Measurements from ENCODE around the gene WDR38.

Gene WDR38

GRCh38 chr9:124863371-124863871 is 10.2 kb downstream of the WDR38 start:
- H4K20me1 ChIP-seq (ENCODE audit: insufficient read depth, low read length, poor library complexity, severe bottlenecking), result peaks cover 33% of the 10 kb centered on the region
- H3K4me3 ChIP-seq (ENCODE audit: low read length, poor library complexity, severe bottlenecking), result no peak overlapping the region
- peaks cover 35% of the 10 kb centered on the region for H3K4me1 ChIP-seq (ENCODE audit: insufficient read depth, low read length, poor library complexity, severe bottlenecking)
- peaks cover 47% of the 10 kb centered on the region for H3K79me2 ChIP-seq (ENCODE audit: insufficient read depth, low read length)
- peaks cover 25% of the 10 kb centered on the region for H3K36me3 ChIP-seq (ENCODE audit: insufficient read depth, low read length)
- no peaks in the 10 kb centered on the region for H3K9me3 ChIP-seq (ENCODE audit: insufficient read depth, low read depth, low read length)
- peaks cover 10% of the 10 kb centered on the region for H3K27me3 ChIP-seq (ENCODE audit: insufficient read depth, low read length, poor library complexity, severe bottlenecking)
- H3K9me2 ChIP-seq (replicated peaks; ENCODE audit: low read depth, low read length), result no peaks in the 10 kb centered on the region
- no peak overlapping the region for H2AFZ ChIP-seq (ENCODE audit: low read length)
- H3K4me2 ChIP-seq (ENCODE audit: low read depth, low read length, poor library complexity, severe bottlenecking), result no peak overlapping the region
- 0 out of 2 replicates have a peak, but pooled peaks cover 3% of the 10 kb centered on the region for H3F3A ChIP-seq (ENCODE audit: low read depth)
- H3K9ac ChIP-seq (ENCODE audit: low read depth, low read length, poor library complexity, severe bottlenecking), result no peak overlapping the region
- TF ChIP-seq CTCF (conservative IDR thresholded peaks at IDR 0.05; ENCODE audit: low read length) (no peak), EZH2phosphoT487 (IDR thresholded peaks at IDR 0.05; ENCODE audit: borderline replicate concordance) (no peak)

GRCh38 chr9:124868511-124869465 is 15.5 kb downstream of the WDR38 start:
- TF ChIP-seq EZH2phosphoT487 (IDR thresholded peaks at IDR 0.05; ENCODE audit: borderline replicate concordance), result no peak
- peak; percentile 62 for TF ChIP-seq CTCF (conservative IDR thresholded peaks at IDR 0.05; ENCODE audit: low read length)
- no peaks in the 10 kb centered on the region for H3K9me2 ChIP-seq (replicated peaks; ENCODE audit: low read depth, low read length)
- peaks cover 65% of the 10 kb centered on the region for H3K79me2 ChIP-seq (ENCODE audit: insufficient read depth, low read length)
- no peaks in the 10 kb centered on the region for H3K27me3 ChIP-seq (ENCODE audit: insufficient read depth, low read length, poor library complexity, severe bottlenecking)
- no peaks in the 10 kb centered on the region for H3K9me3 ChIP-seq (ENCODE audit: insufficient read depth, low read depth, low read length)
- peak overlapping the region; percentile 81 for H3K4me2 ChIP-seq (ENCODE audit: low read depth, low read length, poor library complexity, severe bottlenecking)
- H4K20me1 ChIP-seq (ENCODE audit: insufficient read depth, low read length, poor library complexity, severe bottlenecking), result peaks cover 47% of the 10 kb centered on the region
- peak overlapping the region; percentile 99 for H3K9ac ChIP-seq (ENCODE audit: low read depth, low read length, poor library complexity, severe bottlenecking)
- peak overlapping the region; percentile 97 for H3K4me3 ChIP-seq (ENCODE audit: low read length, poor library complexity, severe bottlenecking)
- H3K36me3 ChIP-seq (ENCODE audit: insufficient read depth, low read length), result peaks cover 8% of the 10 kb centered on the region; the same call in 1 of the 2 replicates
- H3F3A ChIP-seq (ENCODE audit: low read depth), result 0 out of 2 replicates have a peak, but pooled peaks cover 3% of the 10 kb centered on the region
- peaks cover 39% of the 10 kb centered on the region for H3K4me1 ChIP-seq (ENCODE audit: insufficient read depth, low read length, poor library complexity, severe bottlenecking)
- H2AFZ ChIP-seq (ENCODE audit: low read length), result peak overlapping the region; percentile 92

GRCh38 chr9:124869466-124869985 is 16.3 kb downstream of the WDR38 start:
- Histone ChIP-seq H2AFZ (ENCODE audit: low read length) (0 out of 2 replicates have a peak overlapping the region, but pooled peaks have one; percentile 35), H4K20me1 (ENCODE audit: insufficient read depth, low read length, poor library complexity, severe bottlenecking) (peaks cover 52% of the 10 kb centered on the region)

More at GRCh38 chr9:124869466-124869985, 16.3 kb downstream of the WDR38 start:
- 0 out of 2 replicates have a peak, but pooled peaks cover 3% of the 10 kb centered on the region for H3F3A ChIP-seq (ENCODE audit: low read depth)
- H3K4me1 ChIP-seq (ENCODE audit: insufficient read depth, low read length, poor library complexity, severe bottlenecking), result peaks cover 39% of the 10 kb centered on the region
- no peaks in the 10 kb centered on the region for H3K9me3 ChIP-seq (ENCODE audit: insufficient read depth, low read depth, low read length)
- H3K4me3 ChIP-seq (ENCODE audit: low read length, poor library complexity, severe bottlenecking), result peak overlapping the region; percentile 97
- H3K9ac ChIP-seq (ENCODE audit: low read depth, low read length, poor library complexity, severe bottlenecking), result peak overlapping the region; percentile 99
- peaks cover 14% of the 10 kb centered on the region; the same call in 1 of the 2 replicates for H3K36me3 ChIP-seq (ENCODE audit: insufficient read depth, low read length)
- TF ChIP-seq EZH2phosphoT487 (IDR thresholded peaks at IDR 0.05; ENCODE audit: borderline replicate concordance) (no peak), CTCF (conservative IDR thresholded peaks at IDR 0.05; ENCODE audit: low read length) (no peak)
- no peaks in the 10 kb centered on the region for H3K27me3 ChIP-seq (ENCODE audit: insufficient read depth, low read length, poor library complexity, severe bottlenecking)
- peaks cover 73% of the 10 kb centered on the region for H3K79me2 ChIP-seq (ENCODE audit: insufficient read depth, low read length)
- no peaks in the 10 kb centered on the region for H3K9me2 ChIP-seq (replicated peaks; ENCODE audit: low read depth, low read length)
- peak overlapping the region; percentile 81 for H3K4me2 ChIP-seq (ENCODE audit: low read depth, low read length, poor library complexity, severe bottlenecking)

Measured in Loucy (cell line).